22Rv1 (cell line): ENCODE data around the gene CX3CL1.
"Not testable (repeated sequence)": the region's sequence is repeated elsewhere in the genome, so short reads cannot be mapped to it uniquely, and the experiment has no call there.

Experiments used
- H3K27ac ChIP-seq: fragments of 450-650 bp; 2 replicates; pipeline ENCODE4 v1.5.1; 2017
- ZFX ChIP-seq: fragments of 450-650 bp; IDR thresholded peaks from 2 replicates; pipeline ENCODE4 v1.6.1; 2017; ENCODE audit warnings: antibody characterized with exemption, borderline replicate concordance
- TF ChIP-seq, protein P1 (sequence below): fragments of 450-650 bp; IDR thresholded peaks from 2 replicates; pipeline ENCODE4 v1.5.1; 2017; ENCODE audit warnings: mild to moderate bottlenecking

Gene CX3CL1

DNA sequence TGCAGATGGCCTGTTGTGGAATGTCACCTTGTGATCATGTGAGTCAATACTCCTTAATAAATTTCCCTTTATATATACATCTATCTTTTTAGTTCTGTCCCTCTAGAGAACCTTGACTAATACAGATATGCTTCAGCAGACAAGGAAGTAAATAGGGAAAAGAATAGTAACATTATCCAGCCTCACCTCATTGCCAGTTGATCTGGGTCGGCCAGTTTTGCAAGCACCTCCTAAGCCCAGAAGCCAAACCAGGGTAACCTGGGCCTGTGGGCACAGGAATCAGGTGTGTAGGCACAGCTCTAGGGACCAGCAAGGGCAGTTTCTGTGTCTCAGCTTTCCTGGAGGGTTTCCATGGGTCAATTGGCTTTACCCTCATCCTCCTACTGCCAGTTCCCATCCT, 20.4 kb downstream of the CX3CL1 start:
- no peak overlapping the region for H3K27ac ChIP-seq
- TF ChIP-seq ZFX, result no peak
- TF ChIP-seq, protein P1, sequence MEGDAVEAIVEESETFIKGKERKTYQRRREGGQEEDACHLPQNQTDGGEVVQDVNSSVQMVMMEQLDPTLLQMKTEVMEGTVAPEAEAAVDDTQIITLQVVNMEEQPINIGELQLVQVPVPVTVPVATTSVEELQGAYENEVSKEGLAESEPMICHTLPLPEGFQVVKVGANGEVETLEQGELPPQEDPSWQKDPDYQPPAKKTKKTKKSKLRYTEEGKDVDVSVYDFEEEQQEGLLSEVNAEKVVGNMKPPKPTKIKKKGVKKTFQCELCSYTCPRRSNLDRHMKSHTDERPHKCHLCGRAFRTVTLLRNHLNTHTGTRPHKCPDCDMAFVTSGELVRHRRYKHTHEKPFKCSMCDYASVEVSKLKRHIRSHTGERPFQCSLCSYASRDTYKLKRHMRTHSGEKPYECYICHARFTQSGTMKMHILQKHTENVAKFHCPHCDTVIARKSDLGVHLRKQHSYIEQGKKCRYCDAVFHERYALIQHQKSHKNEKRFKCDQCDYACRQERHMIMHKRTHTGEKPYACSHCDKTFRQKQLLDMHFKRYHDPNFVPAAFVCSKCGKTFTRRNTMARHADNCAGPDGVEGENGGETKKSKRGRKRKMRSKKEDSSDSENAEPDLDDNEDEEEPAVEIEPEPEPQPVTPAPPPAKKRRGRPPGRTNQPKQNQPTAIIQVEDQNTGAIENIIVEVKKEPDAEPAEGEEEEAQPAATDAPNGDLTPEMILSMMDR, result no peak

DNA sequence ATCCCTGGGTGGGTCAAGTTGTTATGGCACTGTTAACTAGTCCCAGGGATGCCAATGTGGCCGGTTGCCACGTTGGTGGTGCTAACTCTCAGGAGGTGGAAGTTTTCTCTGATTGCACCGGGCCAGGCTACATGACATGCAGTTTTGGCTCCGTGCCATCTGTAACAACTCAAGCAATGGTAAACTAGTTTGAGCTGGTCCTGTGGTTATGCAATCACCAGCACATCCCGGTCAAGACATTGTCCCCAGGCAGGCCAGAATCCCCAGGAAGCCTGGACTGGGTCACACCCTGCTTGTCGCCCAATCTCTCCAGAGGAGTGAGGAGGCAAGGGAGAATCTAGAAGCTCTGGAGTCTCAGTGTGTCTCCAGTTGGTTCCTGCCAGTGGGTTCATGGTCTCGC, 22.2 kb downstream of the CX3CL1 start:
- no peak overlapping the region for H3K27ac ChIP-seq
- TF ChIP-seq, protein P1, result no peak
- no peak for TF ChIP-seq ZFX

DNA sequence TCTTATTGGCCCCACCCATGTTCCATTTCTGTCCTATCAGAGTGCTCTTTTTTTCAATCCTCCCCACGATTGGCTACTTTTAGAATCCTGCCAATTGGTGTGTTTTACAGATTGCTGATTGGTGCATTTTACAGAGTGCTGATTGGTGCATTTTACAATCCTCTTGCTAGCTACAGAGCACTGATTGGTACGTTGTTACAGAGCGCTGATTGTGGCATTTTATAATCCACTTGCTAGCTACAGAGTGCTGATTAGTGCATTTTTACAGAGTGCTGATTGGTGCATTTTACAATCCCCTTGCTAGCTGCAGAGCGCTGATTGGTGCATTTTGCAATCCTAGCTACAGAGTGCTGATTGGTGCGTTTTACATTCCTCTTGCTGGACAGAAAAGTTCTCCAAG, 22.7 kb downstream of the CX3CL1 start:
- TF ChIP-seq, protein P1, result no peak
- TF ChIP-seq ZFX, result no peak
- no peak overlapping the region for H3K27ac ChIP-seq

DNA sequence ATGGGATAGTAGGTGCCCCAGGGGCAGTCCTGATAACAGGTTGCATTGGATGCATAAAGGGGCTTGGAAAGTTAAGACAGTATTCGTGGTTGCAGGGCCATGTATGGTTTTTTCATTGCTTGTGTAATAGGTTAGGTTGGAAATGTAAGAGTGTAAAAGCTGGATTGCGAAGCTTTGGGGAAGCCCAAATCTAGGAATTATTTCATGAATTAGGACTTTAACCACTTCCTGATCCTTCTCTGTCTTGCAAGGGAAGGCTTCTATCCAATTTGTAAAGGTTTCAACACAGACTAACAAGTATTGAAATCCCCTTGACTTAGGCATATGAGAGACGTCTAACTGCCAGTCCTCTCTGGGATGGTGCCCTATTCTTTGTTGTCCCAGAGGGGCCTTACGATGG, 24.5 kb downstream of the CX3CL1 start:
- no peak overlapping the region for H3K27ac ChIP-seq
- TF ChIP-seq, protein P1, result no peak
- TF ChIP-seq ZFX, result no peak

DNA sequence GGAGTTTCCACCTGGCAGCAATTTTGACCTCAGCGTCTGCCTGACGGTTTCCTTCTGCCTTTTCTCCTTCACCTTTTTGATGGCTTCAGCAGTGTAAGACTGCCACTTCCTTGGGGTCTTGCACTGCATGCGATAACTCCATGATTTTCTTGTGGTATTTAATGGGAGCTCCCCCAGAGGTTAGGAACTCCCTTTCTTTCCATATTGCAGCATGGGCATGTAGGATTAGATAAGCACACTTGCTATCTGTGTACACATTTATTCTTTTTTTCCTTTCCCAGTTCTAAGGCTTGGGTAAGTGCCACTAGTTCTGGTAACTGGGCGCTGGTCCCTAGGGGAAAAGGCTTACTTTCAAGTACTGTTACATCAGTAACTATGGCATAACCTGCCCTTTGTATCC, 25.2 kb downstream of the CX3CL1 start:
- H3K27ac ChIP-seq, result not testable (repeated sequence)

DNA sequence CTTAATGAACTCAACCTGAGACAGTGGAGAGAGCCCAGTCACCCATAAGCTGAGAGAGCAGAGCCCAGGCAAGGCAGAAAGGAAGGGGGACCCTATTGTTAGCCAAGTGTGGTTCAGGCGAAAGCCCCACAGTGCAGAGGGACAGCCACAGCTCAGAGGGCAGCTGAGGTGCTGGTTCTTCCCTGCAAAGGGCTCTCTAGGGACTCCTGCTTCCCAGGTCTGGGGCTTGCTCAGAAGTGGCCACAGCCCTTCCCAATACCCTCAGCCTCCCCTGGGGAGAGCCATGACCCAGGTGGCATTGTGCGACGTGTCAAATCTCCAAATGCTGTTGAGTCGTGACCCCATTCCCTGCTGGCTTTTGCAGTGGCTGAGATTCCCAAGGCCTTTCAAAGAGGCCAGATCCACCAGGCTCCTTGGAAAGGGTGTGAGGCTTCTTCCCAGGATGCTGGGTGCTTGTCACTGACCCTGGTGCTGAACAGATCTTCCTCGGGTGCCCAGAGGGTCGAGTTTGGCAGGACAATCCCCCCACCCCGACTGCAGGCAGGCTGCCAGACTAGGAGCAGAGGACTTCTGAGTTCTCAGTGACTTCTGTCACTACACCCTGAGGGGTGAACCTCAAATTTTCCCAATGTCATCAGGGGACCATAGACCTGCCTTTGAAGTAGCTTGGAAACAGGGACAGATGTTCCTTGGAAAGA, 29.8 kb downstream of the CX3CL1 start:
- TF ChIP-seq, protein P1, result no peak
- no peak for TF ChIP-seq ZFX
- H3K27ac ChIP-seq, result no peak overlapping the region

DNA sequence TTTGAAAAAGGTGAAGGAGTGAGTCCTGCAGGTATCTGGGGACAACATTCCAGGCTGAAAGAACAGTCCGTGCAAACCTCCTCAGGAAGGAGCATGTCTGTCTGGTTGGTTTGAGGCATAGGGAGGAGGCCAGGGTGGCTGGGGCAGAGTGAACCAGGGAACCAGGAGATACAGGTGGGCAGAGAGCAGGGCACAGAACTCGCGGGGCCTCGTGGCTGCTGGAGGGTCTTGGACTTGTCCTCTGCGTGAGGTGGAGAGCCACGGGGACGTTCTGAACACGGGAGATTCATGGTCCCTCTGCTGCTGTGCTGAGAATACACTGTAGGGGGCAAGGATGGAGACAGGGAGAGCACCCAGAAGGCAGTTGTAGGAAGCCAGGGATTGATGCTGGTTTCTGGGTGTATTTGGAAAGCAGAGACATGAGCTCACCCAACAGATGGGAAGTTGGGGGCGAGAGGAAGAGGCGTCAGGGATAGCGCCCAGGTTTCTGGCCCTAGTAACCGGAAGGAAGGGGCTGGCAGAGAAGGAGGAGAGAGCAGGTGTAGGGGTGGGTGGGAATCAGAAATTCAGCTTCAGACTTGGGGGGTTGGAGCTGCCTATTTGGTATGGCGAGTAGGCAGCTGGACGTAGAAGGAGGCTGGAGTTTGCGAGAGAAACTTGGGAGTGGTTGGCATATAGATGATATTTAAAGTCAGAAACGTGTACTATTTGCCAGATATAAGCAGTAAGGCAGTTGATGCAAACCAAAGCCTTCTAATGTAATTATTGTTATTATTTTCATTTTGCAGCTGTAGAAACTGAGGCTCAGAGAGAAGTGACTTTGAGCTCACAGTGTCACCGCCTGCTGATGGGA, 31.9 kb downstream of the CX3CL1 start, which contains the start of gene CCL17:
Gene CCL17, plus strand, starts transcription at position 803 of the 853 bp plus-strand sequence. CDS start 9,166 bp downstream, outside the sequence.
- no peak for TF ChIP-seq ZFX
- TF ChIP-seq, protein P1, result no peak
- no peak within 1 kb of the TSS for H3K27ac ChIP-seq
